SK-N-SH treated with all-trans-retinoic acid at 6 μM for 48 hours (cell line): ENCODE results near the gene CISD3.

Experiments
- CSDC2 ChIP-seq: fragments of 250-450 bp; sonication (Bioruptor Pico); IDR thresholded peaks from 2 replicates; pipeline ENCODE4 v1.5.0; 2020; ENCODE audit warnings: mild to moderate bottlenecking, moderate library complexity
- SNAI2 ChIP-seq: fragments of 250-450 bp; sonication (Bioruptor Pico); IDR thresholded peaks from 2 replicates; pipeline ENCODE4 v1.5.0; 2020; ENCODE audit warnings: mild to moderate bottlenecking, moderate library complexity
- TCF4 ChIP-seq: fragments of 250-450 bp; sonication (Bioruptor Pico); IDR thresholded peaks from 2 replicates; pipeline ENCODE4 v1.8.0; 2021; ENCODE audit warnings: mild to moderate bottlenecking, moderate library complexity, borderline replicate concordance
- ZNF70 ChIP-seq: fragments of 450-650 bp; formaldehyde crosslinking; IDR thresholded peaks from 2 replicates; pipeline ENCODE4 v1.5.0; 2020; ENCODE audit warnings: mild to moderate bottlenecking, moderate library complexity
- ZNF8 ChIP-seq: fragments of 450-650 bp; formaldehyde crosslinking; IDR thresholded peaks from 2 replicates; pipeline ENCODE4 v1.5.0; 2020; ENCODE audit warnings: mild to moderate bottlenecking, moderate library complexity
- TF ChIP-seq, protein P1 (sequence below): fragments of 250-450 bp; sonication (Bioruptor Pico); IDR thresholded peaks from 2 replicates; pipeline ENCODE4 v1.5.1; 2020; ENCODE audit warnings: low read depth, mild to moderate bottlenecking, moderate library complexity
- TF ChIP-seq, protein P2 (sequence below): fragments of 250-450 bp; sonication (Bioruptor Pico); IDR thresholded peaks from 2 replicates; pipeline ENCODE4 v1.5.1; 2021; ENCODE audit warnings: mild to moderate bottlenecking, moderate library complexity

DNA sequence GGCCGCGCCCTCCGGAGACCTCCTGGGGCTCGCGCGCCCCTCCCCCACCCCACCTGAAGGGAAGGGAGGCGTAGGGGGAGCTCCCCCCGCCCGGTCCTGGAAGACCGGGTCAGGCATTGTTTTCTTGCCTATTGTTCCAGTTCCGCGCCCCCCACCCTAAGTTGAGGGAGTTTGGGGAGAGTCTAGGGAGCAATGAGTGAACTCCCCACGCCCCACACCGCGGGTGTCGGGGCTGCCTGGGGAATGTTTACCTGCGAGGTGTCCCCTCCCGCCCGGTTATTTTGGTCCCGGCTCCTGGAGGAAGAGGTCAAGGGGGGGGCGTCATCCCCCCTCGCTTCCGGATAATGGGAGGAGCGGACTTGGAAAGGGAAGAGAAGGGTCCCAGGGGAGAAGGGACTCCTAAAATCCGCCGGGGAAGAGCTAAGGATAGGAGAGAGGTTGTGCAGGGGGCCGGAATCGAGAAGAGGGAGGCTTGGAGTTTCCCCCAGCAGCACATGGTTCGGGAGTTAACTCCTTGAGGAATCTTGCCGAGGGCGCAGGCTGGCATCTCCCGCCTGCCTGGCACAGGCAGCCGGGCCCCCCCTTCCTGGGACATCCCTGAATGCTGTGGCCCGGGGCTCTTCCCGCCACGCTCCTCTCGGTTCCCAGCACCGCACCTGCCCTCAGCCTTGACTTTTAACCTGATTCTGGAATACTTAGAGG is 24.2 kb upstream of the CISD3 start:
- TF ChIP-seq, protein P1, sequence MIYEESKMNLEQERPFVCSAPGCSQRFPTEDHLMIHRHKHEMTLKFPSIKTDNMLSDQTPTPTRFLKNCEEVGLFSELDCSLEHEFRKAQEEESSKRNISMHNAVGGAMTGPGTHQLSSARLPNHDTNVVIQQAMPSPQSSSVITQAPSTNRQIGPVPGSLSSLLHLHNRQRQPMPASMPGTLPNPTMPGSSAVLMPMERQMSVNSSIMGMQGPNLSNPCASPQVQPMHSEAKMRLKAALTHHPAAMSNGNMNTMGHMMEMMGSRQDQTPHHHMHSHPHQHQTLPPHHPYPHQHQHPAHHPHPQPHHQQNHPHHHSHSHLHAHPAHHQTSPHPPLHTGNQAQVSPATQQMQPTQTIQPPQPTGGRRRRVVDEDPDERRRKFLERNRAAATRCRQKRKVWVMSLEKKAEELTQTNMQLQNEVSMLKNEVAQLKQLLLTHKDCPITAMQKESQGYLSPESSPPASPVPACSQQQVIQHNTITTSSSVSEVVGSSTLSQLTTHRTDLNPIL (CRISPR knock-in tag): no peak
- TF ChIP-seq ZNF70 (CRISPR knock-in tag): no peak
- TF ChIP-seq, protein P2, sequence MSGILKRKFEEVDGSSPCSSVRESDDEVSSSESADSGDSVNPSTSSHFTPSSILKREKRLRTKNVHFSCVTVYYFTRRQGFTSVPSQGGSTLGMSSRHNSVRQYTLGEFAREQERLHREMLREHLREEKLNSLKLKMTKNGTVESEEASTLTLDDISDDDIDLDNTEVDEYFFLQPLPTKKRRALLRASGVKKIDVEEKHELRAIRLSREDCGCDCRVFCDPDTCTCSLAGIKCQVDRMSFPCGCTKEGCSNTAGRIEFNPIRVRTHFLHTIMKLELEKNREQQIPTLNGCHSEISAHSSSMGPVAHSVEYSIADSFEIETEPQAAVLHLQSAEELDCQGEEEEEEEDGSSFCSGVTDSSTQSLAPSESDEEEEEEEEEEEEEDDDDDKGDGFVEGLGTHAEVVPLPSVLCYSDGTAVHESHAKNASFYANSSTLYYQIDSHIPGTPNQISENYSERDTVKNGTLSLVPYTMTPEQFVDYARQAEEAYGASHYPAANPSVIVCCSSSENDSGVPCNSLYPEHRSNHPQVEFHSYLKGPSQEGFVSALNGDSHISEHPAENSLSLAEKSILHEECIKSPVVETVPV (CRISPR knock-in tag): no peak
- TF ChIP-seq ZNF8 (CRISPR knock-in tag): no peak
- no peak for TF ChIP-seq CSDC2 (CRISPR knock-in tag)
- no peak for TF ChIP-seq TCF4 (CRISPR knock-in tag)
- TF ChIP-seq SNAI2 (CRISPR knock-in tag): no peak
